AG08395 (cell line): ENCODE measurements around the gene PITPNC1.
"Not testable (repeated sequence)": the region's sequence is repeated elsewhere in the genome, so short reads cannot be mapped to it uniquely, and the experiment has no call there.

Source experiments
- DNase-seq: peaks from one replicate; pipeline ENCODE4 v3.0.0; 2012; ENCODE audit warnings: mixed read lengths, low spot score

Gene PITPNC1

GRCh38 chr17:67578142-67578457, 201.0 kb downstream of the PITPNC1 start:
- DNase-seq = no peak

GRCh38 chr17:67578679-67579405, 201.8 kb downstream of the PITPNC1 start:
- DNase-seq = not testable (repeated sequence)

- DNase-seq = no peak
Observed at GRCh38 chr17:67582673-67583081, 205.6 kb downstream of the PITPNC1 start.

- no peak for DNase-seq
Observed at GRCh38 chr17:67585077-67585602, 208.1 kb downstream of the PITPNC1 start.

- DNase-seq = no peak
Observed at GRCh38 chr17:67588326-67588725, 211.2 kb downstream of the PITPNC1 start.

GRCh38 chr17:67594115-67594880, 217.2 kb downstream of the PITPNC1 start:
- no peak for DNase-seq

- DNase-seq = no peak
Observed at GRCh38 chr17:67600408-67600807, 223.3 kb downstream of the PITPNC1 start.

- no peak for DNase-seq
Observed at GRCh38 chr17:67601897-67602296, 224.8 kb downstream of the PITPNC1 start.

- DNase-seq = no peak
Observed at GRCh38 chr17:67602444-67602843, 225.4 kb downstream of the PITPNC1 start.

- peak; percentile 47 for DNase-seq
Observed at GRCh38 chr17:67602974-67603373, 225.9 kb downstream of the PITPNC1 start.

- no peak for DNase-seq
Observed at GRCh38 chr17:67605256-67605912, 228.3 kb downstream of the PITPNC1 start.

GRCh38 chr17:67606471-67606870, 229.4 kb downstream of the PITPNC1 start:
- DNase-seq = no peak

- DNase-seq = no peak
Observed at GRCh38 chr17:67606896-67607604, 230.0 kb downstream of the PITPNC1 start.

- DNase-seq = no peak
Observed at GRCh38 chr17:67610061-67610460, 233.0 kb downstream of the PITPNC1 start.

GRCh38 chr17:67613961-67614360, 236.9 kb downstream of the PITPNC1 start:
- no peak for DNase-seq

- no peak for DNase-seq
Observed at GRCh38 chr17:67615011-67615561, 238.0 kb downstream of the PITPNC1 start.

GRCh38 chr17:67615736-67616135, 238.7 kb downstream of the PITPNC1 start:
- DNase-seq = no peak

- DNase-seq = no peak
Observed at GRCh38 chr17:67617304-67617899, 240.3 kb downstream of the PITPNC1 start.

GRCh38 chr17:67619555-67619954, 242.5 kb downstream of the PITPNC1 start:
- no peak for DNase-seq

GRCh38 chr17:67620088-67620487, 243.0 kb downstream of the PITPNC1 start:
- no peak for DNase-seq

- no peak for DNase-seq
Observed at GRCh38 chr17:67620636-67621035, 243.6 kb downstream of the PITPNC1 start.
